Measurements from ENCODE around the gene TRIM14.
A peak's percentile ranks its signal among the peaks of the same experiment; 100 is the strongest.

Gene TRIM14

GRCh38 chr9:98074115-98074990 is 44.7 kb downstream of the TRIM14 start:
- no peaks in the 10 kb centered on the region for H3K9me3 Mint-ChIP-seq
- peaks cover 27% of the 10 kb centered on the region for H3K4me1 Mint-ChIP-seq (ENCODE audit: low read depth)
- peak overlapping the region; percentile 88 for H3K27ac Mint-ChIP-seq
- peaks cover 29% of the 10 kb centered on the region for H3K36me3 Mint-ChIP-seq (ENCODE audit: low read depth)
- no peaks in the 10 kb centered on the region for H3K27me3 Mint-ChIP-seq (ENCODE audit: low read depth)
- H3K4me3 Mint-ChIP-seq = peak overlapping the region; percentile 31

- no peak overlapping the region for H3K27ac Mint-ChIP-seq
Observed at GRCh38 chr9:98071737-98072136, 47.3 kb downstream of the TRIM14 start.

GRCh38 chr9:98070704-98071103 is 48.3 kb downstream of the TRIM14 start:
- H3K27ac Mint-ChIP-seq = no peak overlapping the region
- H3K4me1 Mint-ChIP-seq (ENCODE audit: low read depth) = peaks cover 18% of the 10 kb centered on the region
- no peaks in the 10 kb centered on the region for H3K9me3 Mint-ChIP-seq
- H3K4me3 Mint-ChIP-seq = no peak overlapping the region
- peaks cover 18% of the 10 kb centered on the region for H3K36me3 Mint-ChIP-seq (ENCODE audit: low read depth)
- H3K27me3 Mint-ChIP-seq (ENCODE audit: low read depth) = no peaks in the 10 kb centered on the region

More at GRCh38 chr9:98071737-98072136, 47.3 kb downstream of the TRIM14 start:
- no peaks in the 10 kb centered on the region for H3K9me3 Mint-ChIP-seq
- peaks cover 24% of the 10 kb centered on the region for H3K4me1 Mint-ChIP-seq (ENCODE audit: low read depth)
- H3K27me3 Mint-ChIP-seq (ENCODE audit: low read depth) = no peaks in the 10 kb centered on the region
- peaks cover 16% of the 10 kb centered on the region for H3K36me3 Mint-ChIP-seq (ENCODE audit: low read depth)
- no peak overlapping the region for H3K4me3 Mint-ChIP-seq

GRCh38 chr9:98069551-98069950 is 49.5 kb downstream of the TRIM14 start:
- H3K9me3 Mint-ChIP-seq = no peaks in the 10 kb centered on the region
- H3K27ac Mint-ChIP-seq = no peak overlapping the region
- H3K27me3 Mint-ChIP-seq (ENCODE audit: low read depth) = no peaks in the 10 kb centered on the region
- H3K36me3 Mint-ChIP-seq (ENCODE audit: low read depth) = peaks cover 19% of the 10 kb centered on the region
- no peak overlapping the region for H3K4me3 Mint-ChIP-seq
- H3K4me1 Mint-ChIP-seq (ENCODE audit: low read depth) = peaks cover 6% of the 10 kb centered on the region

- Mint-ChIP-seq H3K27me3 (ENCODE audit: low read depth) (no peaks in the 10 kb centered on the region), H3K27ac (no peak overlapping the region), H3K4me3 (no peak overlapping the region), H3K9me3 (no peaks in the 10 kb centered on the region), H3K36me3 (ENCODE audit: low read depth) (peaks cover 26% of the 10 kb centered on the region), H3K4me1 (ENCODE audit: low read depth) (peaks cover 8% of the 10 kb centered on the region)
Observed at GRCh38 chr9:98067184-98067583, 51.8 kb downstream of the TRIM14 start.

GRCh38 chr9:98066235-98066634 is 52.8 kb downstream of the TRIM14 start:
- Mint-ChIP-seq H3K27ac (no peak overlapping the region), H3K36me3 (ENCODE audit: low read depth) (peaks cover 26% of the 10 kb centered on the region), H3K27me3 (ENCODE audit: low read depth) (no peaks in the 10 kb centered on the region), H3K9me3 (no peaks in the 10 kb centered on the region), H3K4me3 (no peak overlapping the region), H3K4me1 (ENCODE audit: low read depth) (peaks cover 8% of the 10 kb centered on the region)

GRCh38 chr9:98064623-98065392 is 54.2 kb downstream of the TRIM14 start:
- Mint-ChIP-seq H3K27ac (no peak overlapping the region), H3K4me3 (no peak overlapping the region), H3K9me3 (no peaks in the 10 kb centered on the region), H3K36me3 (ENCODE audit: low read depth) (peaks cover 31% of the 10 kb centered on the region), H3K27me3 (ENCODE audit: low read depth) (no peaks in the 10 kb centered on the region), H3K4me1 (ENCODE audit: low read depth) (peaks cover 9% of the 10 kb centered on the region)

- Mint-ChIP-seq H3K4me1 (ENCODE audit: low read depth) (peaks cover 17% of the 10 kb centered on the region), H3K27me3 (ENCODE audit: low read depth) (no peaks in the 10 kb centered on the region), H3K4me3 (no peak overlapping the region), H3K9me3 (no peaks in the 10 kb centered on the region), H3K36me3 (ENCODE audit: low read depth) (peaks cover 26% of the 10 kb centered on the region), H3K27ac (no peak overlapping the region)
Observed at GRCh38 chr9:98062161-98062560, 56.9 kb downstream of the TRIM14 start.

- peak overlapping the region; percentile 92 for H3K27ac Mint-ChIP-seq
- H3K4me1 Mint-ChIP-seq (ENCODE audit: low read depth) = peaks cover 30% of the 10 kb centered on the region
- H3K36me3 Mint-ChIP-seq (ENCODE audit: low read depth) = peaks cover 11% of the 10 kb centered on the region
- H3K27me3 Mint-ChIP-seq (ENCODE audit: low read depth) = no peaks in the 10 kb centered on the region
- no peaks in the 10 kb centered on the region for H3K9me3 Mint-ChIP-seq
- peak overlapping the region; percentile 93 for H3K4me3 Mint-ChIP-seq
Observed at GRCh38 chr9:98057138-98057799, 61.8 kb downstream of the TRIM14 start.

GRCh38 chr9:98056269-98057137 is 62.5 kb downstream of the TRIM14 start, which contains the start of gene NANS:
NANS (plus strand) TSS chr9:98056732; CDS start chr9:98056809, 77 bp downstream.
- Mint-ChIP-seq H3K27ac (peak within 1 kb of the TSS; percentile 92), H3K27me3 (ENCODE audit: low read depth) (no peaks in the 10 kb centered on the region), H3K36me3 (ENCODE audit: low read depth) (peaks cover 9% of the 10 kb centered on the region), H3K4me3 (peak within 1 kb of the TSS; percentile 93), H3K9me3 (no peaks in the 10 kb centered on the region), H3K4me1 (ENCODE audit: low read depth) (peaks cover 29% of the 10 kb centered on the region)

GRCh38 chr9:98054376-98054951 is 64.6 kb downstream of the TRIM14 start:
- Mint-ChIP-seq H3K4me1 (ENCODE audit: low read depth) (peaks cover 33% of the 10 kb centered on the region), H3K4me3 (no peak overlapping the region)

GRCh38 chr9:98050351-98050750 is 68.7 kb downstream of the TRIM14 start:
- Mint-ChIP-seq H3K27ac (no peak overlapping the region), H3K4me1 (ENCODE audit: low read depth) (peaks cover 34% of the 10 kb centered on the region), H3K4me3 (no peak overlapping the region), H3K27me3 (ENCODE audit: low read depth) (no peaks in the 10 kb centered on the region), H3K9me3 (peaks cover under 1% of the 10 kb centered on the region), H3K36me3 (ENCODE audit: low read depth) (peaks cover 10% of the 10 kb centered on the region)

More at GRCh38 chr9:98054376-98054951, 64.6 kb downstream of the TRIM14 start:
- Mint-ChIP-seq H3K27me3 (ENCODE audit: low read depth) (no peaks in the 10 kb centered on the region), H3K27ac (peak overlapping the region; percentile 39), H3K9me3 (no peaks in the 10 kb centered on the region), H3K36me3 (ENCODE audit: low read depth) (peaks cover 6% of the 10 kb centered on the region)

- Mint-ChIP-seq H3K4me3 (no peak overlapping the region), H3K27me3 (ENCODE audit: low read depth) (no peaks in the 10 kb centered on the region), H3K27ac (no peak overlapping the region), H3K9me3 (peaks cover 5% of the 10 kb centered on the region), H3K4me1 (ENCODE audit: low read depth) (peaks cover 33% of the 10 kb centered on the region), H3K36me3 (ENCODE audit: low read depth) (peaks cover 14% of the 10 kb centered on the region)
Observed at GRCh38 chr9:98049288-98050072, 69.5 kb downstream of the TRIM14 start.

Data from T-helper 1 cell treated with Interleukin-12 subunit alpha and Interleukin-12 subunit beta and Interleukin-4 antibody, amounts not matched to agents 30 μg/mL and 1 μg/mL, for 36 hours (primary cell).